GM12865 (cell line): ENCODE data around the gene HSPB2.
"Not testable (repeated sequence)": the region's sequence is repeated elsewhere in the genome, so short reads cannot be mapped to it uniquely, and the experiment has no call there.

Source experiments
- DNase-seq: peaks from one replicate; pipeline ENCODE4 v3.0.0; 2010; ENCODE audit warnings: low read depth
- H3K4me3 ChIP-seq: 2 replicates; pipeline ENCODE4 v1.5.1; 2011; ENCODE audit warnings: mild to moderate bottlenecking, low read depth, low read length, control low read depth
- TF ChIP-seq, protein P1 (sequence below): IDR thresholded peaks from 2 replicates; pipeline ENCODE4 v1.5.1; 2011; ENCODE audit warnings: low read length, control low read depth, low read depth, inconsistent platforms; ENCODE audit not compliant: insufficient read depth; ENCODE audit errors: missing control alignments

HSPB2 gene

DNA sequence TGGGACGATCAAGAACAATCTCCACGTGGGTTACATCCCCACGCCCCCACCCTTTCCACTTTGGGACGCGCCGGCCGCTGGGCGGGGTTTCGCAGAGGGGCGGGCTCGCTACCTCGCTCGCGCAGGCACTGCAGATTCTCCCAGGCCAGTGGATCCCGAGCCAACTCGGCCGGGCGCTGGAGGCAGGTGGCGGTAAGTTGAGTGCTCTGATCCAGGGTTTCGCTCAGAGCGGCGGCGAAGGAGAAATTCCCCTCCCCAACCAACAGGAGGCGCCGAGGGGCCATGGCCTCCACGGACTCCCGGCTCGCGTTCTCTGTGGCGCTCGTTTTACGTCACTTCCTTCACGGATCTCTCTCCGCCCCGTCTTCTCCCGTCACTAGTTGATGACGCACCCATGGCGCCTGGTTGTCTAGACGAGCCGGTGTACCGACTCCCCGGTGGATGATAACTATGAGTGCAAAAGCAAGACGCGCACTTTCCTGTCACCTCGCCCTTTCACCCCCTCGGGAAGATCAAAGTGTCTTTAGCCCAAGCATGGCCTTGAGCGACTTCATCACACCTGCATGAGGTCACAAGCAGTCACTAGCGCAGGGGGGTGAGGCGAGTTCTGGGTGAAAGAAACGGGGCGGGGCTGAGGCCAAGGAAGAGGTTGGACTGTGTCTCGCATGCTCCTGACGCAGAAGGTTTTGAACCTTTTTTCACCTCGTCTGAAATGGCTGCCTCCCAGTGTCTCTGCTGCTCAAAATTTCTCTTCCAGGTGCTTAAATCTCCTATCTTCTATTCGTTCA lies 33.5 kb upstream of the HSPB2 start, which contains the start of the genes CFAP68 and FDXACB1:
TSS of gene CFAP68 (plus strand) at position 693 of the 788 bp plus-strand sequence. CDS start at position 713, 20 bp downstream.
TSS of gene FDXACB1 (minus strand) at position 317 of the 788 bp plus-strand sequence. CDS start at position 284, 33 bp downstream.
- peak within 1 kb of the TSS; percentile 77 for H3K4me3 ChIP-seq
- peak; percentile 97 for DNase-seq
- TF ChIP-seq, protein P1, sequence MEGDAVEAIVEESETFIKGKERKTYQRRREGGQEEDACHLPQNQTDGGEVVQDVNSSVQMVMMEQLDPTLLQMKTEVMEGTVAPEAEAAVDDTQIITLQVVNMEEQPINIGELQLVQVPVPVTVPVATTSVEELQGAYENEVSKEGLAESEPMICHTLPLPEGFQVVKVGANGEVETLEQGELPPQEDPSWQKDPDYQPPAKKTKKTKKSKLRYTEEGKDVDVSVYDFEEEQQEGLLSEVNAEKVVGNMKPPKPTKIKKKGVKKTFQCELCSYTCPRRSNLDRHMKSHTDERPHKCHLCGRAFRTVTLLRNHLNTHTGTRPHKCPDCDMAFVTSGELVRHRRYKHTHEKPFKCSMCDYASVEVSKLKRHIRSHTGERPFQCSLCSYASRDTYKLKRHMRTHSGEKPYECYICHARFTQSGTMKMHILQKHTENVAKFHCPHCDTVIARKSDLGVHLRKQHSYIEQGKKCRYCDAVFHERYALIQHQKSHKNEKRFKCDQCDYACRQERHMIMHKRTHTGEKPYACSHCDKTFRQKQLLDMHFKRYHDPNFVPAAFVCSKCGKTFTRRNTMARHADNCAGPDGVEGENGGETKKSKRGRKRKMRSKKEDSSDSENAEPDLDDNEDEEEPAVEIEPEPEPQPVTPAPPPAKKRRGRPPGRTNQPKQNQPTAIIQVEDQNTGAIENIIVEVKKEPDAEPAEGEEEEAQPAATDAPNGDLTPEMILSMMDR: peak; percentile 98

DNA sequence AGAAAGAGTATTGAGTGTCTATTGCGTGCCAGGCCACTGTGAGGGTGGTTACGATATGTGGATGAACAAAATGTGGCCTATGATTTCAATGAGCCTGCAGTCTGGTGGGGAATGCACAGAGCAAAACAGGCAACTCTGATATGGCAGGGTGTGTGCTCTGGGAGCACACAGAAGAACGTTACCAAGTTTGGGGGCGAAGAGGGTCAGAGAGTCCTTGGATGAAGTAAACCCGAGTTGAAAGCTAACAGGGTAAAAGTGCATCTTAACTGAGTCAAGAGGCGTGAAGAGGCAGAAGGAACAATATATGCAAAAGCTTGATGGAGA lies 32.9 kb upstream of the HSPB2 start:
- H3K4me3 ChIP-seq: peak overlapping the region; percentile 77
- TF ChIP-seq, protein P1: no peak
- DNase-seq: no peak

DNA sequence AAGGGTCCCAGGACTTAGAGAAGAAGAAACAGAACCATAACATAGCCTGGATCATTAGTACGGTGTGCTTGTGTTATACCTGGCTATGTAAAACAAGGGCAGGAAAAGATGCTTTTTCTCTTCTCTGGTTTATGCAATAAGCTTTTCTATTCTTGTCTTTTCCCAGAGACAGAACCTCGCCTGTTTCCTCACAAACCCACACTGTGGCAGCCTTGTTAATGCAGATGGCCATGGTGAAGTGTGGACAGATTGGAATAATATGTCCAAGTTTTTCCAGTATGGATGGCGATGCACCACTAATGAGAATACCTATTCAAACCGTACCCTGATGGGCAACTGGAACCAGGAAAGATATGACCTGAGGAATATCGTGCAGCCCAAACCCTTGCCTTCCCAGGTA lies 30.3 kb upstream of the HSPB2 start:
- no peak overlapping the region for H3K4me3 ChIP-seq
- no peak for DNase-seq
- TF ChIP-seq, protein P1: no peak

DNA sequence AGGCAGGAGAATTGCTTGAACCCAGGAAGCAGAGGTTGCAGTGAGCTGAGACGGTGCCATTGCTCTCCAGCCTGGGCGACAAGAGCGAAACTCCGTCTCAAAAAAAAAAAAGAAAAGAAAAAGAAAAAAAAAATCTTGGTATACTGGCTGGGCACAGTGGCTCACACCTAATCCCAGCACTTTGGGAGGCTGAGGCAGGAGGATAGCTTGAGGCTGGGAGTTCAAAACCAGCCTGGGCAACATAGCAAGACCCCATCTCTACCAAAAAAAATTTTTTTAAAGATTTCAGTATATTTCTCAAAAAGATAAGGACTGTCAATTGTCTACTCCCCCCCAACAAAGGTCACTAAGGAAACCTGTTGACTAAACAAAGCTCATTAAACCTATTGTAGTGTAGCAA lies 27.5 kb upstream of the HSPB2 start:
- not testable (repeated sequence) for H3K4me3 ChIP-seq, DNase-seq

DNA sequence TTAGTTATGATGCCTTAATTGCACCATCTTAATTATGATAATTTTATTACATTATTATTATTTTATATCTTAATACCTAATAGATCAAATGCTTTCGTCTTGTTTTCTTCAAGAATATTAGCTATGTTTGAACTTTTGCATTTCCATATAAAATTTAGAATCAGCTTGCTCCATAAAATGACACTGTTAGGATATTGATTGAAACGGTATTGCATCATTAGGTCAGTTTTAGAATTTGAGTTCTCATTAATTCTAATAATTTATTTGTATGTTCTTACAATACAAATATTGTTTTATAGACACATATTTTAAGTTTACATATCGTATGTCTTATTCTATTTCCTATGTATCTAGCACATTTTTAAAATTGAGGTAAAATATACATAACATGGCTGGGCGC lies 26.5 kb upstream of the HSPB2 start:
- TF ChIP-seq, protein P1: no peak
- H3K4me3 ChIP-seq: no peak overlapping the region
- no peak for DNase-seq

DNA sequence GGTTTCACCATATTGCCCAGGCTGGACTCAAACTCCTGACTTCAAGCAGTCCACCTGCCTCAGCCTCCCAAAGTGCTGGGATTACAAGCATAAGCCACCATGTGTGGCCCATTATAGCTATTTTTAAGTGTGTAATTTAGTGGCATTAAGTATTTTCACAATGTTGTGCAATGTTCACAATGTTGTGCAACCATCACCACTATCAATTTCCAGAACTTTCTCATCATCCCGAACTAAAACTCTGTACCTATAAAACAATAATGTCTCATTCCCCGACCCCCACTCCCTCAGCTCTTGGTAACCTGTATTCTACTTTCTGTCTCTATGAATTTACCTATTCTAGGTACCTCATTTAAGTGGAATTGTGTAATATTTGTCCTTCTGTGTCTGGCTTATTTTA lies 25.7 kb upstream of the HSPB2 start:
- H3K4me3 ChIP-seq: no peak overlapping the region
- no peak for DNase-seq
- TF ChIP-seq, protein P1: no peak

DNA sequence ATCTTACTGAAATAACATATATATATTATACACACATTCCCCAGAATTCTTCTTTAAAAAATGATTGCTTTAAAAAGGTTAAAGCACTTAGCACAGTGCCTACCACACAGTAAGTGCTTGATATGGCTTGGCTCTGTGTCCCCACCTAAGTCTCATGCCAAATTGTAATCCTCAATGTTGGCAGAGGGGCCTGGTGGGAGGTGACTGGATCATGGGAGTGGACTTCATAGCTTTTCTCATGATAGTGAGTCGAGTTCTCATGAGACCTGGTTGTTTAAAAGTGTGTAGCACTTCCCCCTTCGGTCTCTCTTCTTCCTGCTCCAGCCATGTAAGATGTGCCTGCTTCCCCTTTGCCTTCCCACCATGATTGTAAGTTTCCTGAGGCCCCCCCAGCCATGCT lies 7.1 kb upstream of the HSPB2 start:
- no peak for DNase-seq
- H3K4me3 ChIP-seq: no peak overlapping the region
- TF ChIP-seq, protein P1: no peak
